ENCODE results near the gene CCDC92. TPM values are rescaled to one million over a fixed set of nuclear protein-coding genes. Genes with fewer than 3 reads are reported as not detected.

The CCDC92 gene
- total RNA-seq, 4 donors from 2014 or later, result 23.1 to 33.3 (median 30.9) TPM

DNA sequence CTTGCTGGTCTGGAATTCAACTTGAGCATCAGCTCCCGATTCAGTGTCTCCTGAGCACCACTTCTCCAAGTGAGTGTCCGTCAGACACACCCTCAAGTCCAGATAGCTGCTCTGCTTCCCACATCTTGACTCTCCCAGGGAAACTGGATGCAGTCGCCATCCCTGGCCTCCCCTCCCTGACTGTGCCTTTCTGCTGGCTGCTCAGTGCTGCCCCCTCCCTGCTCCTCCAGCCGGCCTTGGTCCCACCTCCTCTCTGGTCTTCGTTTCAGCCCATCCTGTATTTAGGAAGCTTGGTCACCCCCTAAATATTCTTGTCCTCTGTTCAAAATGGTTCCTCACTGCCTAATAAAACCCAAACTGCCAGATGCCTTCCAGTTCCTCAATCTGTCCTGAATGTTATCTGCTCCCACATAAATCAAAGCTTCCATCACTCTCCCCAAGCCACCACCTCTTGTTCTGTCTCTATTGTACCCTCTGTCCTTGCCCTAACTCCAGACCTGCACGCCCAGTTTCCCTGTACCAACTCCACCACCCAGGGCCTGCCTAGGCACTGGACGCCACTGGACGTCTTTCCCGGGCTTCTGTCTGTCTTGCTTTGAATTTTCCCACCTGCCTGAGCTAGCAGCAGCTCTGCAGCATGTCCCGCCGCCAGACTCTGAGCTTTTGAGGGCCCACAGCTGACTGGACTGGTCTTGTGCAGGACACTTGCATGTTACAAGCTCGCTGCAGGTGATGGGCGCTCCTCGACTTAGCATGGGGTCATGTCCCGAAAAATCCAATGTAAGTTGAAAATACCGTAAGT, 33.8 kb downstream of the CCDC92 start:
- DNase-seq, result no peak
- Histone ChIP-seq H3K4me1 (no peaks in the 10 kb centered on the region), H3K4me3 (no peak overlapping the region), H3K9me3 (peaks cover 0 to 3% (median 0%) of the 10 kb centered on the region in 4 donors), H3K27me3 (no peaks in the 10 kb centered on the region), H3K27ac (peak overlapping the region; percentile 4 to 64 (median 42)), H3K36me3 (peaks cover 0 to 43% (median 0%) of the 10 kb centered on the region in 3 donors)
- TF ChIP-seq POLR2A (IDR thresholded peaks at IDR 0.05), result no peak
- TF ChIP-seq, protein P1, sequence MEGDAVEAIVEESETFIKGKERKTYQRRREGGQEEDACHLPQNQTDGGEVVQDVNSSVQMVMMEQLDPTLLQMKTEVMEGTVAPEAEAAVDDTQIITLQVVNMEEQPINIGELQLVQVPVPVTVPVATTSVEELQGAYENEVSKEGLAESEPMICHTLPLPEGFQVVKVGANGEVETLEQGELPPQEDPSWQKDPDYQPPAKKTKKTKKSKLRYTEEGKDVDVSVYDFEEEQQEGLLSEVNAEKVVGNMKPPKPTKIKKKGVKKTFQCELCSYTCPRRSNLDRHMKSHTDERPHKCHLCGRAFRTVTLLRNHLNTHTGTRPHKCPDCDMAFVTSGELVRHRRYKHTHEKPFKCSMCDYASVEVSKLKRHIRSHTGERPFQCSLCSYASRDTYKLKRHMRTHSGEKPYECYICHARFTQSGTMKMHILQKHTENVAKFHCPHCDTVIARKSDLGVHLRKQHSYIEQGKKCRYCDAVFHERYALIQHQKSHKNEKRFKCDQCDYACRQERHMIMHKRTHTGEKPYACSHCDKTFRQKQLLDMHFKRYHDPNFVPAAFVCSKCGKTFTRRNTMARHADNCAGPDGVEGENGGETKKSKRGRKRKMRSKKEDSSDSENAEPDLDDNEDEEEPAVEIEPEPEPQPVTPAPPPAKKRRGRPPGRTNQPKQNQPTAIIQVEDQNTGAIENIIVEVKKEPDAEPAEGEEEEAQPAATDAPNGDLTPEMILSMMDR (IDR thresholded peaks at IDR 0.05), result peak in 2 of 6 experiments; percentile 23 to 27

DNA sequence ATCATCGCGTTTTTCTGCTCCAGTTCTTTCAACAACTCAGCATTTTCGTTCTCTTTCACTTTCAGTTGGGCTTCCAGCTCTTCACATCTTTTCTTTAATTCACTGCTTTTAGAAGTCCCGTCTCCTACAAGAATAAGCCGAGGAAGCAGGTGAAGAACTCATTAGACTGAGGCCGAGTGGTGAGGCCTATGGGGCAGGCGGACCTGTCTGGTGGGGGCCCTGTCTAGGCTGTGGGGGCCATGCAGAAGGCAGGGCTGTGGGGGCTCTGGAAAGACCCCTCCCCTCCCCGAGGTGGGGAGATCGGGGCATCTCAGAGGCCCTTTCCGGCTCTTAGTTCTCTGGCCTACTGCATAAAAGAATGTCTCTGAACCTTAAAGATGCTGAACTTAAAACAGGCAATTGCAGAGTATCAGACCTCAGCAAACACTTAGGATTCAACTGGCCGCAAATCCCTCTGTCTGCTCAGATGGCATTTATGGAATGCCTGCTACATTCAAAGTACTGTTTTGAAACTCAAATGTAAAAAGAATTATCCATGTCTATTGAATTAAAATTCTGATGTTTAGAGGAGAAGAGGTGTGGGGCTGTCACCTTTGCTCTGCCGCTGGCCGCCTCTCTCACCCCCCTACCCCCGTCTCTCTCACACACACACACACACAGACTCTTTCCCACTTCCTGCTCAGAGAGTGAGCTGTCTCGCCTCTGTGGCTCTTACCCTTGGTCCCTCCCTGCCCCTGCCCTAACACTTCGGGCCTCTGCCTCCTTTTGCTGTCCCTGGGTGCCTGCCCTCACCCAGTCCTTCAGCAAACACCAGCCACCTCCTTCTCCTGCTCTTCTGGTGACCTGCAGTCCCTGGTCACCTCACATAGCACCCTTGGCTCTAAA, 34.7 kb downstream of the CCDC92 start:
- H3K27ac ChIP-seq, result peak overlapping the region; percentile 31 to 64 (median 49)
- TF ChIP-seq POLR2A (IDR thresholded peaks at IDR 0.05), result no peak
- TF ChIP-seq, protein P1 (IDR thresholded peaks at IDR 0.05), result no peak
- peak in 2 of 3 donors; percentile 34 to 61 for DNase-seq
- peaks cover 0 to 36% (median 0%) of the 10 kb centered on the region in 3 donors for H3K36me3 ChIP-seq
- peaks cover 0 to 3% (median 0%) of the 10 kb centered on the region in 4 donors for H3K9me3 ChIP-seq
- no peaks in the 10 kb centered on the region for H3K27me3 ChIP-seq
- no peaks in the 10 kb centered on the region for H3K4me1 ChIP-seq
- H3K4me3 ChIP-seq, result no peak overlapping the region

DNA sequence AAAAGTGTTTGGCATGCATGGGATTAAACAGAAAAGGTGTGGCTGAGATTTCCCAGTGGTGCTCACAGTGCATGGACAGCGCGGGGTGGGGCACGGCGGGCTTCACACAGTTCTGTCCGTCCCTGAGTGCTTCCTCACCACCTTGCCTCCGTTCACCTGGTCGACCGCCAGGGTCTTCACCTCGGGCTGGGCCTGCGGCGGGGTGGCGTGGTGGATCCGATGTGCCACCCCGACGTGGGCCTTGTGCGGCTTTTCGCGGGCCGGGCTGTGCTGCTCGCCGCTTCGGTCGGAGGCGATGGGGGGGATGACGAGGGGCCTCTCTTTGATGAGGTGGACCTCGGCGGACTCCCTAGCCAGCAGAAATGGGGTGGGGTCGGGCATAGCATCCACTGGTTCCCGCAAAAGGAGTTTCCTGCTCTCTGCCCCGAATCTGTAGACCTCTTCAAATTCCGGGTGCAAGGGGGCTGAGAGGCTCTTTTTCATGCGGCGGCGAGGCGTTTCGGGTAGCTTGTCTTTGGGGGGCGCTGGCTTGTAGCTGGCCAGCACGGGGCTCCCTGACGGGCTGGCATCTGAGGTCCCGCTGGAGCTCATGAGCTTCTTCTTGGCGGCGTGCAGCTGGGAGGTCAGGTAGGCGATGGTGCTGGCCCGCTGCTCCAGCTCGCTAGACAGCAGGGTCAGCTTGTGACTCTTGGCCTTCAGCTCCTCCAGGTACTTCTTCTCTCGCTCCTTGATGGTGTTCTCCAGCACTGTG, 35.5 kb downstream of the CCDC92 start:
- peaks cover 0 to 3% (median 0%) of the 10 kb centered on the region in 4 donors for H3K9me3 ChIP-seq
- TF ChIP-seq, protein P1 (IDR thresholded peaks at IDR 0.05), result no peak
- TF ChIP-seq POLR2A (IDR thresholded peaks at IDR 0.05), result no peak
- H3K36me3 ChIP-seq, result peaks cover 0 to 28% (median 0%) of the 10 kb centered on the region in 3 donors
- peak overlapping the region; percentile 14 to 64 (median 49) for H3K27ac ChIP-seq
- DNase-seq, result no peak
- no peak overlapping the region for H3K4me3 ChIP-seq
- H3K4me1 ChIP-seq, result no peaks in the 10 kb centered on the region
- H3K27me3 ChIP-seq, result no peaks in the 10 kb centered on the region

DNA sequence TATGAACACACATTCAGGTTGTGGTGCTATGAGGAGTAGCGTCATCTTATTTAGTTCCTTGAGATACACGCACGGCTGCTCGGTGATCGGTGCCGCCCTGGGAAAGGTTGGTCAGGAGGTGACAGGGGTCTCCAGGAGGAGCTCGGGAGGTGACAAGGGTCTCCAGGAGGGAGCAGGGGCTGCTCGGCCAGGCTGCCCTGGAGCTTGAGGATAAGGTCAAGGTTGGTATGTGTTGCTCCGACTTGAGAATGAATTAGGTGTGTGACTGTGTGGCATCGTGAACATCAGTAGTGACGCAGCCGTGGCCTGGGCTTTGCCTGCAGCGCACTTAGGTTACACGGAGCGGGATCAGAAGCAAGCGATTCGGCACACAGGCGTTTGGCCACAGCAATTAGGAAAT, 36.2 kb downstream of the CCDC92 start:
- TF ChIP-seq, protein P1 (IDR thresholded peaks at IDR 0.05), result no peak
- TF ChIP-seq POLR2A (IDR thresholded peaks at IDR 0.05), result no peak
- Histone ChIP-seq H3K27me3 (no peaks in the 10 kb centered on the region), H3K9me3 (no peaks in the 10 kb centered on the region), H3K36me3 (peaks cover 0 to 21% (median 0%) of the 10 kb centered on the region in 3 donors), H3K27ac (no peak overlapping the region), H3K4me3 (no peak overlapping the region), H3K4me1 (no peaks in the 10 kb centered on the region)
- no peak for DNase-seq

DNA sequence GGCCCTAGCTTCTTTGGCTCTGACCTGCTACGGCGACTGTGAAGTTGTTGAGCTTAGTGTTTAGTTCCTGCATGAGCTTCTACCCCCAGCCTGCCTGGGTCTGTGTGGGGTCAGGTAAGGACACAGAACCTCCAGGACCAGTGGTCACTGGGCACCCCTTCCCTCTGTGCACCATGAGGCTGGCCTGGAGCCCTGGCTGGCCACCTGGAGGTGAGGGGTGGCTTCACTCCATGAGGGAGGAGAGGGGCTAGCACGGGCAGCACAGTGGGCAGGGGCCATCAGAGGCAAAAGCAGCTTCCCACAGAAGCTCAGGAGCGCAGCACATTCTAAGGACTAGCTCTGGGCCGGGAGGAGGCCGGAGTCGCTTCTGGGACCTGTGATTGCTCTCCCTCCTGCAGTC, 36.7 kb downstream of the CCDC92 start:
- Histone ChIP-seq H3K9me3 (no peaks in the 10 kb centered on the region), H3K4me1 (no peaks in the 10 kb centered on the region), H3K36me3 (peaks cover 0 to 16% (median 0%) of the 10 kb centered on the region in 3 donors), H3K4me3 (no peak overlapping the region), H3K27me3 (no peaks in the 10 kb centered on the region), H3K27ac (no peak overlapping the region)
- TF ChIP-seq, protein P1 (IDR thresholded peaks at IDR 0.05), result no peak
- no peak for TF ChIP-seq POLR2A (IDR thresholded peaks at IDR 0.05)
- no peak for DNase-seq
